ENCODE measurements around the gene DDA1. TPM values are rescaled to one million over a fixed set of nuclear protein-coding genes. Genes with fewer than 3 reads are reported as not detected.

DDA1 gene
- total RNA-seq, 1 donor from 2014 or later = 123 TPM

GRCh38 chr19:17338433-17339078 is 29.2 kb downstream of the DDA1 start:
- H3K27ac ChIP-seq (ENCODE audit: low read depth, low read length) = no peak overlapping the region

GRCh38 chr19:17339088-17339741 is 29.9 kb downstream of the DDA1 start:
- no peaks in the 10 kb centered on the region for H3K9me3 Mint-ChIP-seq (ENCODE audit: unreplicated experiment)
- Histone ChIP-seq H3K27me3 (ENCODE audit: insufficient read depth, low read length) (no peaks in the 10 kb centered on the region), H3K4me3 (ENCODE audit: insufficient read depth, low read depth, low read length) (no peak overlapping the region), H2AFZ (ENCODE audit: low read depth, low read length) (no peak overlapping the region), H3K79me2 (ENCODE audit: insufficient read depth, low read length) (peaks cover 13% of the 10 kb centered on the region), H3K4me2 (ENCODE audit: low read length) (no peak overlapping the region), H3K9me3 (ENCODE audit: insufficient read depth, low read depth, low read length) (no peaks in the 10 kb centered on the region), H4K20me1 (ENCODE audit: insufficient read depth, low read length) (no peaks in the 10 kb centered on the region), H3K36me3 (ENCODE audit: insufficient read depth, low read length) (no peaks in the 10 kb centered on the region), H3K4me1 (ENCODE audit: insufficient read depth, low read length) (peaks cover 12% of the 10 kb centered on the region), H3K9ac (ENCODE audit: low read length) (no peak overlapping the region), H3K27ac (ENCODE audit: low read depth, low read length) (no peak overlapping the region)
- DNase-seq (ENCODE audit: low read depth) (no peak), FAIRE-seq (no peak)
- H3K27ac Mint-ChIP-seq (ENCODE audit: unreplicated experiment) = no peak overlapping the region
- TF ChIP-seq, protein P1, sequence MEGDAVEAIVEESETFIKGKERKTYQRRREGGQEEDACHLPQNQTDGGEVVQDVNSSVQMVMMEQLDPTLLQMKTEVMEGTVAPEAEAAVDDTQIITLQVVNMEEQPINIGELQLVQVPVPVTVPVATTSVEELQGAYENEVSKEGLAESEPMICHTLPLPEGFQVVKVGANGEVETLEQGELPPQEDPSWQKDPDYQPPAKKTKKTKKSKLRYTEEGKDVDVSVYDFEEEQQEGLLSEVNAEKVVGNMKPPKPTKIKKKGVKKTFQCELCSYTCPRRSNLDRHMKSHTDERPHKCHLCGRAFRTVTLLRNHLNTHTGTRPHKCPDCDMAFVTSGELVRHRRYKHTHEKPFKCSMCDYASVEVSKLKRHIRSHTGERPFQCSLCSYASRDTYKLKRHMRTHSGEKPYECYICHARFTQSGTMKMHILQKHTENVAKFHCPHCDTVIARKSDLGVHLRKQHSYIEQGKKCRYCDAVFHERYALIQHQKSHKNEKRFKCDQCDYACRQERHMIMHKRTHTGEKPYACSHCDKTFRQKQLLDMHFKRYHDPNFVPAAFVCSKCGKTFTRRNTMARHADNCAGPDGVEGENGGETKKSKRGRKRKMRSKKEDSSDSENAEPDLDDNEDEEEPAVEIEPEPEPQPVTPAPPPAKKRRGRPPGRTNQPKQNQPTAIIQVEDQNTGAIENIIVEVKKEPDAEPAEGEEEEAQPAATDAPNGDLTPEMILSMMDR (IDR thresholded peaks at IDR 0.05; ENCODE audit: insufficient read depth, low read depth, low read length) = no peak
- no peak for TF ChIP-seq EZH2 (IDR thresholded peaks at IDR 0.05; ENCODE audit: insufficient read depth, low read length)
- no peak overlapping the region for H3K4me3 Mint-ChIP-seq (ENCODE audit: unreplicated experiment)
- H3K4me1 Mint-ChIP-seq (ENCODE audit: low read depth, unreplicated experiment) = peaks cover 3% of the 10 kb centered on the region
- H3K36me3 Mint-ChIP-seq (ENCODE audit: low read depth, unreplicated experiment) = no peaks in the 10 kb centered on the region
- H3K27me3 Mint-ChIP-seq (ENCODE audit: low read depth, unreplicated experiment) = no peaks in the 10 kb centered on the region

More at GRCh38 chr19:17338433-17339078, 29.2 kb downstream of the DDA1 start:
- no peaks in the 10 kb centered on the region for H3K27me3 Mint-ChIP-seq (ENCODE audit: low read depth, unreplicated experiment)
- no peak overlapping the region for H3K27ac Mint-ChIP-seq (ENCODE audit: unreplicated experiment)
- peak overlapping the region; percentile 76 for H3K4me3 ChIP-seq (ENCODE audit: insufficient read depth, low read depth, low read length)
- TF ChIP-seq, protein P1 (IDR thresholded peaks at IDR 0.05; ENCODE audit: insufficient read depth, low read depth, low read length) = no peak
- TF ChIP-seq EZH2 (IDR thresholded peaks at IDR 0.05; ENCODE audit: insufficient read depth, low read length) = no peak
- DNase-seq (ENCODE audit: low read depth) = no peak
- peaks cover 2% of the 10 kb centered on the region for H3K36me3 Mint-ChIP-seq (ENCODE audit: low read depth, unreplicated experiment)
- H3K4me3 Mint-ChIP-seq (ENCODE audit: unreplicated experiment) = peak overlapping the region; percentile 97
- no peaks in the 10 kb centered on the region for H3K9me3 ChIP-seq (ENCODE audit: insufficient read depth, low read depth, low read length)
- H2AFZ ChIP-seq (ENCODE audit: low read depth, low read length) = peak overlapping the region; percentile 90
- H3K4me1 ChIP-seq (ENCODE audit: insufficient read depth, low read length) = peaks cover 18% of the 10 kb centered on the region
- H3K79me2 ChIP-seq (ENCODE audit: insufficient read depth, low read length) = peaks cover 13% of the 10 kb centered on the region
- H3K9ac ChIP-seq (ENCODE audit: low read length) = peak overlapping the region; percentile 83
- peak overlapping the region; percentile 94 for H3K4me2 ChIP-seq (ENCODE audit: low read length)
- H3K36me3 ChIP-seq (ENCODE audit: insufficient read depth, low read length) = no peaks in the 10 kb centered on the region
- H3K9me3 Mint-ChIP-seq (ENCODE audit: unreplicated experiment) = no peaks in the 10 kb centered on the region
- no peaks in the 10 kb centered on the region for H4K20me1 ChIP-seq (ENCODE audit: insufficient read depth, low read length)
- H3K27me3 ChIP-seq (ENCODE audit: insufficient read depth, low read length) = no peaks in the 10 kb centered on the region
- peaks cover 3% of the 10 kb centered on the region for H3K4me1 Mint-ChIP-seq (ENCODE audit: low read depth, unreplicated experiment)
- no peak for FAIRE-seq
